Stimulated activated CD4-positive, alpha-beta T cell treated with anti-CD3 and anti-CD28 coated beads, Interleukin-2, amount 100 ng/mL, for 24 hours (primary cell): Measurements from ENCODE around the gene HS6ST1.
A peak's percentile ranks its signal among the peaks of the same experiment; 100 is the strongest.

ENCODE experiments used
- DNase-seq, 2 donors: peaks; one replicate each; pipeline ENCODE4 v3.0.0-alpha.2; 2020

The HS6ST1 gene

DNA sequence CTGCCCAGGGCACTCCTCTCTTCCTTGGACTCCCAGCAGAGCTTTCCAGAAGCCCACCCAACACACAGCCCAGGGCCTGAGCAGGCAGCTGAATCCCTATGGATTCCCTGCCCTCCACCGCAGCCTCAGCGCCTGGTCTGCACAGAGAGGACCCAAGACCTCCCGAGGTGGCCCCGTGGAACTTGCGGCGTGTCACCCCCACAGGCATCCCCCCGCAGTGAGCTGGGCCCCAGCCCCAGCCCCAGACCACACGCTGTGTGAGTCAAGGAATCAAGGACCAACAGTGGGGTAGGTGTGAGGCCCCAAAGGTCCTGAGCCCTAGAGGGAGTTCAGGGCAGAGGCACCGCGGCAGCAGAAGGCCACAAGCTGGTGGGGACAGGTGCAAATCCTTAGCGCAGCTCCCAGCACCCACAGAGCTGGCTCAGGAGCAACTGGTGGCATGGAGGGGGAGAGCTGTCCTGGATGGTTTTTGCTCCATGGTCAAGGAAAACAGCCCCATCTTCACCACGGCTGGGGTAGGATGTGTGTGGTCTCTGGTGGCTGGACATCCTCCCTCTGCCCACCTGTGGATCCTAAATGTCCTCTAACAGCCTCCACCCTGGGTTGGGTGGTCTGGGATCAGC, 8.5 kb downstream of the HS6ST1 start:
- no peak for DNase-seq

DNA sequence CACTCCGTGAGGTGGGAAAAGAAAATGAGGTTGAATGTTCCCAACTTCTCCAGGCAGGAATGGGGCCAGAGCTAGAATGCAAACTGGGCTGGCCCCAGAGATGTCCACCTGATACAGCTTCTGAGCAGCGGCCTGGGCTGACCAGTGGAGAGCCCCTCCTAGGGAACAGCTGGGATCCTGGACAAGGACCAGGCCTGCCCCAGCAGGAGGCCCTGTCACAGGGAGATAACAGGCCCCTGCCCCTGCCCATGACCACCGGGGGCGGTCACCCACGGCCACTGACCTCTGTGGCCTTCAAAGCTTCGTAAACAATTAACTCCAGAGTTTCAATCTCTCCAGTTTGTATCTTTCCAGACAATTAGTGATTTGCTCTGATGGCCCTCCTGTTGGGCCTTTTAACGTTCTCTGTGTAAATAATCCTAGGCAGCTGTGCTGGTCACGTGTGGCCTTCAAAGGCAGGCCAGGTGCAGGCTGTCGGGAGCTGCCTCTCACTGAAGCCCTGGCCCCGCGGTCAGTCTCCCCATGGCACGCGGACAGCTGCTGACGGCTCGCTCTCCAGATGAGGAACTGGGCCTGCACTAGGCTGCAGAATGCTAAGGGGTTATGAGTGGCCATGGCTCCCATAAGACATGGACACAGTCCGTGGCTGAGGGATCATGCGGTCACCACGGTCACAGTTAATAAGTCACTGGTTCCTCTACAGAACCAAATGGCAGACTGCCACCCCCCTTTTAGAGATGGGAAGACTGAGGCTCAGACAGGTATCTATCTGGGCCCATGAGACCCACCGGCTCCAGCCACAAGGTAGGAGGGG, 9.2 kb downstream of the HS6ST1 start:
- no peak for DNase-seq

DNA sequence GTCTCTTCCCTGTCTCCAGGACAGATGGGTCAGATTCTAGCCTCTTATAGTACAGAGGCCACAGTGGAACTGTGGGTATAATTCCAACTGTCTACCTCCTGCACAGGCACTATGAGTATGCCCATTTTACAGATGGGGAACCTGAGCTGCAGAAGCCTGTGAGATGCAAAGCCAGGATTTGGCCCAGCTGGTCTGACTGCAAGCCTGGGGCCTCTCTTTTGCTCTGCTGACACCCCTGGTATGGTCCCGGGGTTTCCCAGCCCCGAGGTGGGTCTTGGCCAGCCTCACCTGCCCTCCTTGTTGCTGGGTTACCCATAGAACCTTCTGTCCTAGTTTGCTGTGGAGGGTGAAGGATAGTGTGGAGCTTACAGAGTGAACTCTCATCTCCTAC, 9.8 kb downstream of the HS6ST1 start:
- DNase-seq: no peak

DNA sequence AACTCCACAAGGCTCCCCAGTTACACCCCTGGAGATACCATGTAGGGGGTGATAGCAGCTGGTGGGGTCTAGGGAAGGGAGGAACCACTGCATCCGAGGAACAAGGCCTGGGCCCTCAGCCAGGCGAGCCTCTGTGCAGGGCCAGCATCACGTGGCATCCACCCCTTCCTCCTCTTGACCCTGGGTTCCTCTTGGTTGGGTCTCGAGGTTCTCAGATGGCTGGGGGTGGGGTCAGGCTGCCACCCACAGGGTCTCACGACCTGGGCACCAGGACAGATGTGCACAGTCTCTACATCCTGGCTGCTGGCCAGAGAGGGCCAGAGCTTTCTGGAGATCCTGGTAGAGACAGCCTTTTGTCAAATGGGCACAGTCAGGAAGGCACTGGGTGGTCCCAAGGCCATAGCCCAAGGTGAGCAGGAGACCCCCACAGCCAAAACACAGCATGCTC, 10.4 kb downstream of the HS6ST1 start:
- peak in 1 of 2 donors; percentile 0 for DNase-seq

DNA sequence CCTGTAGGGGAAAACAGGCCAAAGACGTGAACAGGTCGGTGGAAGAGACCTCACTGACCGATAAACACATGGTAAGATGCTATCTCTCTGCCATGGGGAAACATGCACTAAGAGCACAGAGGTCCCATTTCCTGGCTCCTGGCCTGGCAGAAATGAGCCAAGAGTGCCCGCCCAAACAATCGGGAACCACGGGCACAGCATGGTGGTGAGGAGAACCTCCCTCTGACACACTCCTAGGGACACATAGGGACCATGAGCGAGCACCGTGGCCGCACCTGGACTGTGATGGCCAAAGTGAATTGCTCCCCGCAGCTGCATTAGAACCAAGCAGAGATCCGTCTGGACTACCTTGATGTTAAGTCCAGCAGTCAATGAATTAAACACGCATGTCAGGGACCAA, 11.1 kb downstream of the HS6ST1 start:
- DNase-seq: no peak

DNA sequence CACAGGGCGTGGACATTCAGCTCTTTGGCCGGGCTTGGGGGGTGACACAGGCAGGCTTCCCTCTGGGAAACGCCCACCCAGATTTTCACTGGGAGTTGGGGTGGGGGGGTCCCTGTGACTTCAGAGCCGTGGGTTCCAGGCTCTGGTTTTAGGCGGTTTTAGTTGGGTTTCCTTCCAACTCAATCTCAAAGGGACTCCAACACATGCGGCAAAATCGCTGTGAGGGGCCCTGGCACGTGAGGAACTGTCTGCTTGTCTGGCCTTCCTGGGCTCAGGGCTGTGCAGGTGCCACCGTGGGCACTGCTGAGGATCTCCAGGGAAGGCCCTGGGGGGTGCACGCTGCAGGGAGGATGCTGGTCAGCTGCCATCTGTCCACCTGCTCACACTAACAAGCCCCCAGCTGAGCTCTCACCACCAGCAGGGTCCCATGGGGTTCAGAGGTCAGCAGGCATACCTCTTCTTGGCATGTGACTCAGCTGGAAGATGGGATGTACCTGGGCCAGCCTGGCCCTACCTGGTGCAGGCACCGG, 11.7 kb downstream of the HS6ST1 start:
- no peak for DNase-seq

DNA sequence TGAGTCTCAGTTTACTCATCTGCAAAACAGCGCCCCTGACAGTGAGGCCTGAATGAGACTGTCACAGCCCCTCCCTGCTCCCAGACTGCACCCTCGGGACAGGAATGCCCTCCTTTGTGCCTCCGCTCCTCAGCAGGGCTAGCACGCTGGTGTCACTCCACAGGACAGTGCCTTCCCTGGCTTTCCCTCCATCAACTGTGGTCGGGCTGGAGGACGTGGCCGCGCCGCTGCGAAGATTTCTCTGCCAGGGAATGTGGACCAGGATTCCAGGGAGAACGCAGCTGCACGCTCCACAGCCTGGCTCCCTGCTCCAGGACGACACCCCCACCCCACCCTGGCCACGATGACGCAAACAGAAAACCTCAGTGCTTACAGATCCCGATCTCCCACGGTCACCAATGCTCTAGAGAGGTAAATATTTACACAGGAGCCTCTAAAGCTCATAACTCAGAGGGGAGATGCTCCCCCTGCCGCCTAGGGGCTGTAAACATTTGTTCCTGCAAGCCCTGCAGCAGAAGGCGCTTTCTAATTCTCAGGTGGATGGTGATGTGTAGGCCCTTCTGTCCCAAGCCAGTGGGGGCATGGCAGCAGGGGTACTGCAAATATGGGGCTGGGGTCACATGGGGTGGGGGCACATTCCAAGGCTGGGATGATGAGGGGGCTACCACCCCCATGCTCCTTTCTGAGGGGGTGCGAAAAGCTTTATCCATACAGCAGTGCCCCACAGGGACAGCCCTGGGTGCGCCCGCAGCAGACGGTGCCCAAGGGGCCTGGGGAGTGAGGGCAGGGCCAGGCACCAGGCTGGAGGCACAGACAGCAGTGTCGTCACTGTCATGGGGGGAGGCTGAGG, 12.4 kb downstream of the HS6ST1 start:
- DNase-seq: no peak

DNA sequence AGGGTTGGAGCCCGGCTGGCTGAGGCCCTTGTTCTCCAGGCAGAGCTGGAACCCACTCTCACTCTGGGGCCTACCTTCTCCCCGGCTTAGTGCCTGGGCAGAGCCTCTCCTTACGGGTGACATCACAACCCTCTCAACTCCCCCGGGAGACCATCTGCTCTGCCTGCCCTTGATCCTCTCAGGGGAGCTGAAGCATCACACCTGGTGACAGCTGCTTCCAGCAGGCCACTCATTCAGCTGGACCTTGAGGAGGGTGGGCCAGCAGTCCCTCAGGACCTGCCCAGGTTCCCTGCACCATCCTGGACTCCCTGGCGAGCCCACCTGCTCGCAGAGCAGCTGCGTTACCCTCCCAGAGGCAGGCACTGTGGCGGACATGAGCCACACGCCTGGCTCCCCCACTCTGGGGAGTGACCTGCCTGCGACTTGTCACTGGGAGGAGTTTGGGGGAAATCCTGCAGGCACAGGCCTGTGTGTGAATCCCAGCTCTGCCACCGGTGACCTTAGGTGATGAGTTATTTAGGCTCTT, 13.1 kb downstream of the HS6ST1 start:
- DNase-seq: no peak

DNA sequence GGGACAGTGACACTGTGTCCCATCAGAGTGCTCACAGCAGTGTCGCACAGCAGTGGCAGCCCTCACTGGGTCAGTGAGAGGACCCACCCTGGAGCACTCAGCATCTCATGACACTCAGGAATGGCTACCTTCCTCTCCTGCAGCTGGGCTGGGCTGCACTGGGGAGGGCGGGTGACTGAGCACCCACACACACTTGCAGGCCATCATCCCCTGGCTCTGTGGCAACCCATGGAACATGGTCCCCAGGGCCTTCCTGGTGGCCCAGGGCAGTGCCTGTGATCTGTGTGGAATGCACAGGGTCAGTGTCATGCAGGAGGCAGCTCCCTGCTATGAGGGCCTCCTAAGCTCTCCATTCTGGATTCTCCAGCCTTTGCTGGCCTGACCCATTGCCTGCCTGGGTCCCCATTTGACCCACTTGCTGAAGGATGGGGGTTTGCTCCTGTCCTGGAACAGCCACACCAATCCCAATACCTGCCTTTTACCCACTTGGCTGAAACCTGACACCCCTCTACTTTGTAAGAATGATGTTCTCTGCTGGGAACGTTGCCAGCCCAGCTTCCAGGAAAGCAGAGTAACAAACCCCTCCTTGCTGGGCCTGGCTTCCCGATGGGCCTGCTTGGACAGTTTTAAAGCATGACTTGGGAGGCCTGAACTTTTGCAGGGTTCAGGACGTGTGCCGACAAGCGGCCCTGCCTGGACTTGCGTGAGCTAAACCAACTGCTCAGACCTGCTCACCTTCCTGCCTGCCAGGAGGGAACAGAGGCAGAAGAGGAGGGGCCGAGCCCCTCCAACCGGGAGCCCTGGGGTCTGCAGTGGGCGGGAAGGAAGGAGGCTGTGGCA, 13.7 kb downstream of the HS6ST1 start:
- no peak for DNase-seq

DNA sequence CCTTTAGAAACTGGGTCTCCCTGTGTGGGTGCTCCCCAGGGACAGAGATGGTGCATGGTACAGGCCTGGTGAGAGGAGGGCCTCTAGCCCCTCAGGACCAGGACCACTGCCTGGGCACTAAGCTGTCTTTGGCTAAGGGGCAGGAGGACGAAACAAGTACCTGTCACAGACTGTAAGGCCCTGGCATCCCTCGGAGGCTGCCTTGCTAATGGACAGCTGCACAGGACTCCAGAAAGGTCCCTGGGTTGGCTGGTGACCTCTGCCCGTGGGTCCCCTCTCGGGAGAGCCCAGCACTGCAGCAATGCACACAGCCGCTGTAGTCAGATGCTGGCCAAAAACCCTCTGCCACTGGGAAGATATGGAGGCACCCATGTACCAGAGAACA, 14.3 kb downstream of the HS6ST1 start:
- no peak for DNase-seq

DNA sequence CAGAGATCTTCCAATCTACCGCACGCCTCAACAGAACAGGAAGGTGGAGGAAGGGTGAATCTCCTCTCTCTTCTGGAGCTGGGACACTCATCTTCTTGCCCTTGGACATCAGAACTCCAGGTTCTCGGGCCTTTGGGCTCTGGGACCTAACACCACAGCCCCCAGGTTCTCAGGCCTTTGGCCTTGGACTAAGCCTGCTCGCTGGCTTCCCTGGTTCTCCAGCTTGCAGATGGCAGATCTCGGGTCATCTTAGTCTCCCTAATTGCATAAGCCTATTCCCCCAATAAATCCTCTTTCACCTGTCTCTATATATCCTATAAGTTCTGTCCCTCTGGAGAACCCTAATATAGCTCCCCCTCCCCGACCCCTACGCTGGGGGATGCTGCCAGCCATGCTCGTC, 14.8 kb downstream of the HS6ST1 start:
- no peak for DNase-seq

DNA sequence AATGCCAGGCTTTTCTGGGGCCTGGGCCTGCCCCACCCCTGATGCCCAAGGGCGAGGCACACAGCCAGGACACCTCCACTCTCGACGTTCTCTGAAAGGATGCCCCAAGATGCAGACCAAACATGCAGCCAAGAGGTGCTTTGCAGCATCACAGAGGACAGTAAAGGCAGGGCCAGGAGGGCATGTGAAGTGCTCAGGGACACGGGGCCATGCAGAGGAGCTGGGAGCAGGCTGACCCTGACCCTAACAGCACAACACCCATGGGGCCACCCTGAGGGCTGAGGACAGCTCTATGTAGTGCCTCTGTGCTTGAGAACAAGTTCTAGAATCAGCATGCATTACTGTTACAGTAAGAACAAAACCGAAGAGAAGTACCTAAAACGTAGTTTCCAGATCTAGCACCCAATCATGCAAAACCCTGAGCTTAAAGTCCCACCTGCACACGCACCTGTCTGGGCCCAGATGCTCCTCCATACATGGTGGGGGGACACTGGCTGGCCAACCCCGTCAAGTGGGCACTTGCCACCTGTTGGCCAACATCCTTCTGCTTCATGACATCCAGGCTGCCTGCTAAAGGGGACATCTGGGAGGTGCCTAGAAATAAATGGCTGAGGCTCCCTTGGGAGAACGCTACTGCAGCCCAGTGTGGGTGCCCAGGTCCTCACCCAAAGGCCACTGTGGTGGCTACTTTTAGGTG, 15.4 kb downstream of the HS6ST1 start:
- no peak for DNase-seq

DNA sequence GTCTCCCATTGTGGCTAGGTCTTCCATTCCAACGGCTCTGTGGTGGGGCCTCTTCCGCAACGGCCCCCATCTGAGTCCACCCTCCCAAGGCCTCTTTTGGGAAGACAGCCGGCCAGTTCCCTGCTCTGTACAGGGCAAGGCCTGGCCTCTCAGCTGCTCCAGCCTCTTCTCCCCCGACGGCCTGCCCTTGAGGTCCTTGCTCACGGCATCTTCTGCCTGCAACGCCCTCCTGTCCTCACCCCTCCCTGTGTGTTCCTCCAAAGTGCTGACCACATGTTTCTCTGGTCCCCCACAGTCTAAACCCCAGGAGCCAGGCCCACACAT, 16.0 kb downstream of the HS6ST1 start:
- DNase-seq: no peak

DNA sequence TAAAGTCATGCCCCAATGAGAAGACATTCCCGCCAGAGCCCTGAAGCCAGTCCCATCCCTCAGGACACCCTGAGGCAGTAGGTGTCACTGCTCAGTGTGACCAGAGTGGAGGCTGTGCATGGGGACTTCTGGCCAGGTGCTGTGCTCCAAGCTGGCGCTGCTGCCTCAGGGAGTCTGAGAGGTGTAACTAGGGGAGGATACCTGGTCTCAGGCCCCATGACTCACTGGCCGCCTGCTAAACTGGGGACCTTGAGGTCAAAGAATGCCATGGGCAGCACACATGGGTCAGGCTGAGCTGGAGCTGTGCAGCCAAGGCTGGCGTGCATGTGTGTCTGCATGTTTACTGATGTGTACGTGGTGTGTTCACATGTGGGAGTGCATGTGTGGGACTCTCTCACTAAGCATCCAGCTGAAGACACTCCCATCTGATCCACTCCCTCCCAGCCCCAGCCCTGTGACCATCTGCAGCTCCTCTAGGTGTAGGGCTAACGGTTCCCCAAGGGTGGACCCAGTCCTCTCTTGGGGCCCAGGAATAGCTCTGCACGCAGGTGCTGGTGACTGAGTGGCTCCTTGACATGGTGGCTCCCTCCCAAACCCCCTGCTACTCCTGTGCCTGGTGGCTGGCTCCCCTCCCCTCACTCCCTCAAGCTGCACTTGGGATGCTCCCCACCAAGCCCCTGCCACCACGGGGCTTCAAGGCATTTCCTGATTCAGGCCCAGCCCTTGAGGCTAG, 16.5 kb downstream of the HS6ST1 start:
- no peak for DNase-seq

DNA sequence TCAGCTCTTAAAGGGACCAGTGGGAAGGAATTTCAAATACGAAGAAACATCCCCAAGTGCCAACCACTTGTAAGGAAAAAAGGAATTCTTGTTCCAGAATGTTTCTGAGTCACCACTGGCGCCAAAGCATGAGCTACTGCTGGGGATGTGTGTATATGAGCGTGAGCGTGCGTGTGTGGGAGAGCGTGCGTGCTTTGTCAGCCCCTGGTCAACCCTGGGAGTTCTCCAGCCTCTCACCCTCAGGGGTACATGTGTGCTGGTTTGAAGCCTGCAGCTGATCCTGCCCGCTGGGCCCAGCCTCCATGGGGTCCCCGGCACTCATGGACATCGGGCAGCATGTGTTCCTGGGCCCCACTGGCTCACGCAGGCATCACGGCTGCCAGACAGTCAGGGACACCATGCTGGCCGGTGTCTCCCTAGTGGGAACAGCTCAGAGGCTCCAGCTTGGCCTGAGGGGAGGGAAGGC, 17.1 kb downstream of the HS6ST1 start:
- no peak for DNase-seq

DNA sequence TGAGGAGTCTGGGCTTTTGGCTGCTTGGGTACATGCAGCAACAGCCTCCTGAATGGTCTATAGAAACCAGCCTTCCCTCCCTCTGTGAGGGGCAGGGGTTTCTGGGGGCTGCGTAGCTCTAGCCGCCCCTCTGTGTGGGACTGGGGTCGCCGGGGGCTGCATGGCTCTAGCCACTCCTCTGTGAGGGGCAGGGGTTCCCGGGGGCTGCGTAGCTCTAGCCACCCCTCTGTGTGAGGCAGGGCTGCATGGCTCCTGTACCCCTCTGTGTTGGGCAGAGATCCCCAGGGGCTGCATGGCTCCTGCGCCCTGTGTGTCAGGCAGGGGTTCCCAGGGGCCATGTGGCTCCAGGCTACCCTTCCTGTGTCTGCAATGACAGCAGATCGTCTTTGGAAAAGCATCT, 17.6 kb downstream of the HS6ST1 start:
- no peak for DNase-seq

DNA sequence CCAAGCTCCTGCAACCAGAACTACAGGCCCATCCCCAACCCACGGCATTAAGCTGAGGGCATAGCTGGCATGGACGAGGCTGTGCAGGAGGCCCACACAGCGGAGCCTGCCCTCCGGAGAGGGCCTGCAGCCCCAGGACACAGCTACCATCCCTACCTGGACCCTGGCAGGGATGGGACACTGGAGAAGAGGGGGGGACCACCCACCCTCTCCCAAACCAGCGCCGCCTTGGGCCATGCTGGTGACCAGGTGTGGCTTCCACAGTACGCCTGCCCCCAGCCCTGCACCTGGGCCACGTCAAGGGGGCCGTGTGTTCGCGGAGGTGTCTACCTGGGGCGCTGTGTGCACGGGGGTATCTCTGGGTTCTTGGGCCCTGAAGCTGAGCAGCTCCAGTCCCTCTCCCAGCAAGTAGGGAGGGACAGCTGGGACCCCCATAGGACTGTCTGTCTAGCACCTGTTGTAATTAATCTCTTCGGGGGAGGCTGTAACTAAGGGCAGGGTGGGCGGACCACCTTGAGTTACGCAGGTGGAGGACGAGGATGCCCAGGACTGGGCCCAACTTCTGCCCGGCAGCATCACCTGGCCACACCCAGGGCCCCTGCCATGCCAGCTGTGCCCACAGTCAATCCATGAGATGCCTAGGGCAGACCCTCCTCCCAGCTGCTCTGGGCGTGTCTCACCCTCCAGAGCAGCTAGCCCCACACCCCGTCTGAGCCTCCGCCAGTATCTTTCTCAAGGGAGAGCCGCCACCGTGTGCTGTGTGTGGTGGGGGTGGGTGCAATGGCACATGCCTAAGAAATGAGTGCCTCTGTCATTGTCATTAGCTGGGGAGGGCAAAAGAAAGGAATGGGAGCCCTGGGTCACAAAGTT, 18.3 kb downstream of the HS6ST1 start:
- DNase-seq: no peak

DNA sequence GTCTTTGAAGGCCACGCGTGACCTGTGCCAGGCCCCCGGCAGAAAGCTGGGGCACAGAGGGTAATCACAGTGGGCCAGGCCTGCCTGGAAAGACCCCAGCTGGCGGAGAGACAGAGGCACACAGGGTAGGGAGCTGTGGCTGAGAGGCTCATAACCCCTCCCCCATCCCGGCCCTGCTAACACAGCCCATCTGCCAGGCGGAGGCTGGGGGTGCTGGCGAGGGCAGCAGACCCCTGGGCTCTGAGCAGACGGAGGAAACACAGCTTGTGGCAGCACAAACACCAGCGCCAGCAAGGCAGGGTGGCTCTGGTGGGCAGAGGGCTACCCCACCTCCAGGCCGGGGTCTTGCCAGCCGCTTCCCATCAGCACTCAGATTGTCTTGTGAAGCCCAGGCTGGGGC, 19.0 kb downstream of the HS6ST1 start:
- no peak for DNase-seq

DNA sequence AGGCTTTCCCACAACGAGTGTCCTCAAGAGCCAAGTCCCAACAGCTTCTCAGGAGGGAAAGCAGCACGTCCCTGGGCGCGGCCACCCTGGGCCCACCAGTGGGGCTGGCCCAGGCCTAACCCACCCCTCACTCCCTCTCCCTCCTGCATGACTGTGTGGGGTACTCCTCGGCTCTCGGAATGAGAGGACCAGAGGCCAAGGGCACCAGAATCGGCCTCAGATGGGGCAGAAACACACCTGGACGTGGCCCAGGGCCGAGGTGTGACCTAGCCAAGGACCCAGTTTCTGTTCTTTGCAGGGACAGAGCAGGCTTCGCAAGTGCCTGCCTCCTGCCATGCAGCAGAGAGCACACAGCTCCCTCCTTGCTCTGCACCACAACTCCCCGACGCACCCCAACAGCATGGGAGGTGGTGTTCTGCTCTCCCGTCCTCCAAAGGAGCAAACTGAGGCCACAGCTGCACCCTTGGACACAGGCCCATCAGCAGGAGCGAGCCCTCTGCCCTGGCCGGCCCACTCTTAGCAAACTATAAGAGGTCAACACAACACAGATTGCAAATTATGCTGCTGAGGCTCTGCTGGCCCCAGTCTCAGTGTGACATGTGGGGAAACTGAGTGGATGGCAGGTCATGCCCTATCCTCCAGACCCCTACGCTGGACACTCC, 19.7 kb downstream of the HS6ST1 start:
- no peak for DNase-seq
